Keratinocyte (primary cell): ENCODE measurements around the gene NFKB2. TPM values are rescaled to one million over a fixed set of nuclear protein-coding genes. Genes with fewer than 3 reads are reported as not detected.

Source experiments
- DNase-seq: peaks from one replicate; pipeline ENCODE4 v3.0.0-alpha.2; 2011; ENCODE audit warnings: low read depth, missing footprints, low spot score
- FAIRE-seq: peaks from 2 replicates; lab custom pipeline; 2011; peaks lifted over from hg19 to GRCh38; lab: Jason Lieb, UNC
- H2AFZ ChIP-seq: 2 replicates; pipeline ENCODE4 v1.6.0; 2012; ENCODE audit warnings: low read length, control low read depth, inconsistent platforms; ENCODE audit not compliant: control insufficient read depth
- H3K27ac ChIP-seq: 2 replicates; pipeline ENCODE4 v1.5.1; 2011; ENCODE audit warnings: low read length; ENCODE audit not compliant: control insufficient read depth, insufficient read depth
- H3K27me3 ChIP-seq: 3 replicates; pipeline ENCODE4 v1.6.0; 2011; ENCODE audit warnings: low read length; ENCODE audit not compliant: control insufficient read depth, insufficient read depth; ENCODE audit errors: extremely low read depth
- H3K36me3 ChIP-seq, 2 experiments: 2 replicates in 1 of 2; 3 replicates in 1 of 2; pipeline ENCODE4 v1.5.1; 2011; ENCODE audit warnings: low read length in 2 of 2, mild to moderate bottlenecking in 1 of 2; ENCODE audit not compliant: control insufficient read depth in 2 of 2, insufficient read depth in 2 of 2; ENCODE audit errors: extremely low read depth in 1 of 2
- H3K4me1 ChIP-seq: 3 replicates; pipeline ENCODE4 v1.5.1; 2011; ENCODE audit warnings: low read length; ENCODE audit not compliant: control insufficient read depth, insufficient read depth; ENCODE audit errors: extremely low read depth
- H3K4me2 ChIP-seq: 3 replicates; pipeline ENCODE4 v1.6.0; 2011; ENCODE audit warnings: low read depth, low read length; ENCODE audit not compliant: control insufficient read depth, insufficient read depth; ENCODE audit errors: extremely low read depth
- H3K4me3 ChIP-seq, 3 experiments: fragments of 200-600 bp in 1 of 3; sonication (generic) in 1 of 3; 2 replicates in 2 of 3; 3 replicates in 1 of 3; pipeline ENCODE4 v1.5.1; 2011 to 2016; ENCODE audit warnings: low read length in 3 of 3, mild to moderate bottlenecking in 3 of 3, control low read depth in 2 of 3, inconsistent platforms in 1 of 3, low read depth in 1 of 3, mixed read lengths in 1 of 3, mixed run types in 1 of 3, moderate library complexity in 1 of 3; ENCODE audit not compliant: control insufficient read depth in 2 of 3, insufficient read depth in 2 of 3; ENCODE audit errors: extremely low read depth in 1 of 3
- H3K79me2 ChIP-seq: 2 replicates; pipeline ENCODE4 v1.6.0; 2012; ENCODE audit warnings: low read length; ENCODE audit not compliant: control insufficient read depth, insufficient read depth
- H3K9ac ChIP-seq: 3 replicates; pipeline ENCODE4 v1.6.0; 2011; ENCODE audit warnings: low read length; ENCODE audit not compliant: control insufficient read depth, insufficient read depth; ENCODE audit errors: extremely low read depth
- H3K9me1 ChIP-seq: 3 replicates; pipeline ENCODE4 v1.6.0; 2011; ENCODE audit warnings: low read length; ENCODE audit not compliant: control insufficient read depth, insufficient read depth; ENCODE audit errors: extremely low read depth
- H3K9me3 ChIP-seq: 2 replicates; pipeline ENCODE4 v1.5.1; 2012; ENCODE audit warnings: low read depth, low read length; ENCODE audit not compliant: control insufficient read depth
- H4K20me1 ChIP-seq: 3 replicates; pipeline ENCODE4 v1.6.0; 2011; ENCODE audit warnings: low read length; ENCODE audit not compliant: control insufficient read depth, insufficient read depth; ENCODE audit errors: extremely low read depth
- CTCF ChIP-seq, 3 experiments: IDR thresholded peaks in 1 of 3; conservative IDR thresholded peaks in 1 of 3; optimal IDR thresholded peaks in 1 of 3; 2 replicates in 2 of 3; 3 replicates in 1 of 3; pipeline versions ENCODE3 to v1.5.1; 2011; ENCODE audit warnings: low read length in 3 of 3, mild to moderate bottlenecking in 3 of 3, moderate library complexity in 2 of 3, control low read depth in 1 of 3, inconsistent platforms in 1 of 3; ENCODE audit not compliant: insufficient read depth in 2 of 3; ENCODE audit errors: extremely low read depth in 1 of 3
- EZH2 ChIP-seq: IDR thresholded peaks from one replicate; pipeline ENCODE4 v1.6.1; 2012; ENCODE audit warnings: inconsistent platforms, mild to moderate bottlenecking, low read length, moderate library complexity
- dilution Hi-C: fragments of 300-500 bp; cut with MboI; formaldehyde crosslinking; loops from one replicate; pipeline ENCODE4 v1.7.0; 2020; ENCODE audit warnings: low sequenced_read_pairs; ENCODE audit not compliant: extremely low pct_ligation_motif_present
- polyA plus RNA-seq, 5 experiments: library from polyadenylated mRNA; depleted of rRNA in 3 of 5; stranded (reverse) in 3 of 5; stranded (forward) in 1 of 5; unstranded in 1 of 5; fragments of >200 nt; gene quantifications; 1 replicate in 1 of 5; 2 replicates in 3 of 5; 3 replicates in 1 of 5; pipeline versions ENCODE4 v1.2.1 to v1.2.3, GENCODE V29; 2011 to 2012; ENCODE audit warnings: missing spikeins in 2 of 5, low read depth in 1 of 5, low replicate concordance in 1 of 5

NFKB2 gene
- polyA plus RNA-seq, 1 donor (not counting 4 experiments of a cell fraction or from before 2014, with no cell fraction given): 14.8 TPM

- no peak for FAIRE-seq
- dilution Hi-C loops: no loop called here
- H3K27me3 ChIP-seq: no peaks in the 10 kb centered on the region
- no peaks in the 10 kb centered on the region for H3K79me2 ChIP-seq
- DNase-seq: no peak
- H3K4me1 ChIP-seq: no peaks in the 10 kb centered on the region
- peaks cover 20 to 33% of the 10 kb centered on the region in 2 experiments for H3K36me3 ChIP-seq
- no peak for TF ChIP-seq CTCF (optimal IDR thresholded peaks at IDR 0.05 in 1 of 3, IDR thresholded peaks at IDR 0.05 in 1 of 3, conservative IDR thresholded peaks at IDR 0.05 in 1 of 3; ENCODE audit: extremely low read depth in 1 of 3, insufficient read depth in 2 of 3, low read length in 3 of 3)
- TF ChIP-seq EZH2: no peak
- no peak overlapping the region for H3K9ac ChIP-seq
- H2AFZ ChIP-seq: no peak overlapping the region
- no peaks in the 10 kb centered on the region for H3K9me1 ChIP-seq
- H4K20me1 ChIP-seq: no peaks in the 10 kb centered on the region
- H3K27ac ChIP-seq: no peak overlapping the region
- no peak overlapping the region for H3K4me2 ChIP-seq
- H3K4me3 ChIP-seq: no peak overlapping the region
- no peaks in the 10 kb centered on the region for H3K9me3 ChIP-seq
These were observed 13.5 kb upstream of the NFKB2 start for GRCh38 chr10:102381983-102382382.

- no peaks in the 10 kb centered on the region for H3K27me3 ChIP-seq
- H3K9me1 ChIP-seq: no peaks in the 10 kb centered on the region
- FAIRE-seq: no peak
- no peak overlapping the region for H2AFZ ChIP-seq
- no peaks in the 10 kb centered on the region for H3K4me1 ChIP-seq
- no peak overlapping the region for H3K27ac ChIP-seq
- H3K9ac ChIP-seq: no peak overlapping the region
- no peaks in the 10 kb centered on the region for H4K20me1 ChIP-seq
- TF ChIP-seq CTCF (optimal IDR thresholded peaks at IDR 0.05 in 1 of 3, IDR thresholded peaks at IDR 0.05 in 1 of 3, conservative IDR thresholded peaks at IDR 0.05 in 1 of 3; ENCODE audit: extremely low read depth in 1 of 3, insufficient read depth in 2 of 3, low read length in 3 of 3) (no peak), EZH2 (no peak)
- H3K79me2 ChIP-seq: no peaks in the 10 kb centered on the region
- H3K4me3 ChIP-seq: no peak overlapping the region
- dilution Hi-C loops: no loop called here
- peaks cover 20 to 33% of the 10 kb centered on the region in 2 experiments for H3K36me3 ChIP-seq
- no peak overlapping the region for H3K4me2 ChIP-seq
- H3K9me3 ChIP-seq: no peaks in the 10 kb centered on the region
- no peak for DNase-seq
These were observed 12.6 kb upstream of the NFKB2 start for GRCh38 chr10:102382871-102383270.
